Left lung (tissue), 10 donors: ENCODE results near the gene DDI2. TPM values are rescaled to one million over a fixed set of nuclear protein-coding genes. Genes with fewer than 3 reads are reported as not detected.

Experiments
- ATAC-seq: fragments of 200-7000 bp; cut with Tn5 transposase; one replicate; pipeline ENCODE4 v1.9.1; 2020; ENCODE audit warnings: moderate library complexity
- DNase-seq, 4 donors: peaks; one replicate each; pipeline ENCODE4 v3.0.0-alpha.2; 2013 to 2020
- H3K27ac ChIP-seq, 2 donors: fragments of 200-600 bp; sonication (generic) in 1 of 2; one replicate each; pipeline versions ENCODE4 v1.5.0 to v1.8.0; 2020 to 2021
- H3K27me3 ChIP-seq, 2 donors: fragments of 200-600 bp; sonication (generic) in 1 of 2; one replicate each; pipeline versions ENCODE4 v1.5.0 to v1.8.0; 2020 to 2021
- H3K36me3 ChIP-seq, 2 donors: fragments of 200-600 bp; sonication (generic) in 1 of 2; one replicate each; pipeline versions ENCODE4 v1.5.0 to v1.8.0; 2020 to 2021
- H3K4me1 ChIP-seq, 2 donors: fragments of 200-600 bp; one replicate each; pipeline ENCODE4 v1.8.0; 2021
- H3K4me3 ChIP-seq, 2 donors: fragments of 200-600 bp; sonication (generic) in 1 of 2; one replicate each; pipeline versions ENCODE4 v1.5.0 to v1.8.0; 2020 to 2021; ENCODE audit warnings: mild to moderate bottlenecking in 1 of 2
- H3K9me3 ChIP-seq, 2 donors: fragments of 200-600 bp; sonication (generic) in 1 of 2; one replicate each; pipeline versions ENCODE4 v1.5.0 to v1.8.0; 2020 to 2021
- intact Hi-C, 2 donors: fragments of 100-400 bp; cut with DNase I; formaldehyde crosslinking; loops; one replicate each; pipeline versions ENCODE4 v1.11.2 to v1.14.2; 2022
- polyA plus RNA-seq, 6 donors: library from polyadenylated mRNA; unstranded; fragments of 120-200 nt; gene quantifications; one replicate each; pipeline ENCODE4 v1.2.1, GENCODE V29; 2013; ENCODE audit not compliant: insufficient read length in 6 of 6
- total RNA-seq, 2 donors: library from RNA; stranded (reverse); fragmentation: NEBNext Ultra II Directional; extraction: Animal tissue kit (Norgen Biotek cat#: 25700); gene quantifications; one replicate each; pipeline ENCODE4 v1.2.1, GENCODE V29; 2021
- TF ChIP-seq, protein P1 (sequence below), 2 donors: fragments of 200-600 bp; sonication (generic) in 1 of 2; IDR thresholded peaks; one replicate each; pipeline versions ENCODE4 v1.5.0 to v1.8.0; 2021; ENCODE audit warnings: antibody characterized with exemption in 2 of 2
- donor health status: DM: no; HTN: yes; CAD: no.
- donor health status: DM: no; HTN: no; CAD: no.

The DDI2 gene
- total and polyA plus RNA-seq, 8 donors = 20.4 to 37.7 (median 22.6) TPM

DNA sequence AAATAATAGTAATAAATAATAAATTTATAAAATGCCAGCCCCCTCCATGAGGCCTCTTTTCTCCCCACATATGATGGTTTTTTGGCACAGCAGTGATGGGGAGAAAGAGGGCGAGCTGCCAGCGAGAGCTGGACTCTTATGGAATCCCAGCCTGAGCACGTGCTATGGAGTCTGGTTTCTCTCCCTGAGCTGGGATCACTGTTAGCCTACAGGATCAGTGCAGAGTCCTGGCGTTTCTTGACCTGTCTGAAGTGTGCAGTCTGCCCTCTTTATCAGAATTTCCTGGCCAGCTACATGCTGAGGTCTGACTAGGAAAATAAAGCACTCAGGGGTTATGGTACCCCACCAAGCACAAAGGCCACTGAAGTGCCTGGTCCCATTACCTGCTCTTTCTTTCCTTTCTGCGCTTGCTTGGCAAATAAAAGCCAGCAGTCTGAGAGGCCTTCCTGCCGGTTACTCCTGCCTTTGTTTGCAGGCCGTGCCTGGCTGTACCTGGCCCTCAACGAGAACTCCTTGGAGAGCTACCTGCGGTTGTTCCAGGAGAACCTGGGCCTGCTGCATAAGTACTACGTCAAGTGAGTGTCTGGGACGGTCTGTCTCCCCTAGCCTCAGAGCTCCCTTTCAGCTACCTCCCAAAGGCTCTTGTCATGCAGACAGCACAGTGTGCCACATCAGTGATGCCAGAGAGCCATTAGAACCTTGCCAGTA lies 100.3 kb downstream of the DDI2 start:
- Histone ChIP-seq H3K27ac (peak overlapping the region; percentile 30 to 42), H3K4me3 (no peak overlapping the region), H3K36me3 (peaks cover 0 to 68% of the 10 kb centered on the region in 2 donors), H3K27me3 (no peaks in the 10 kb centered on the region), H3K4me1 (peaks cover 3 to 8% of the 10 kb centered on the region in 2 donors), H3K9me3 (no peaks in the 10 kb centered on the region)
- ATAC-seq = peak; percentile 78
- intact Hi-C loops = no loop called here
- TF ChIP-seq, protein P1, sequence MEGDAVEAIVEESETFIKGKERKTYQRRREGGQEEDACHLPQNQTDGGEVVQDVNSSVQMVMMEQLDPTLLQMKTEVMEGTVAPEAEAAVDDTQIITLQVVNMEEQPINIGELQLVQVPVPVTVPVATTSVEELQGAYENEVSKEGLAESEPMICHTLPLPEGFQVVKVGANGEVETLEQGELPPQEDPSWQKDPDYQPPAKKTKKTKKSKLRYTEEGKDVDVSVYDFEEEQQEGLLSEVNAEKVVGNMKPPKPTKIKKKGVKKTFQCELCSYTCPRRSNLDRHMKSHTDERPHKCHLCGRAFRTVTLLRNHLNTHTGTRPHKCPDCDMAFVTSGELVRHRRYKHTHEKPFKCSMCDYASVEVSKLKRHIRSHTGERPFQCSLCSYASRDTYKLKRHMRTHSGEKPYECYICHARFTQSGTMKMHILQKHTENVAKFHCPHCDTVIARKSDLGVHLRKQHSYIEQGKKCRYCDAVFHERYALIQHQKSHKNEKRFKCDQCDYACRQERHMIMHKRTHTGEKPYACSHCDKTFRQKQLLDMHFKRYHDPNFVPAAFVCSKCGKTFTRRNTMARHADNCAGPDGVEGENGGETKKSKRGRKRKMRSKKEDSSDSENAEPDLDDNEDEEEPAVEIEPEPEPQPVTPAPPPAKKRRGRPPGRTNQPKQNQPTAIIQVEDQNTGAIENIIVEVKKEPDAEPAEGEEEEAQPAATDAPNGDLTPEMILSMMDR (IDR thresholded peaks at IDR 0.05) = no peak
- DNase-seq = peak in 1 of 4 donors; percentile 44

DNA sequence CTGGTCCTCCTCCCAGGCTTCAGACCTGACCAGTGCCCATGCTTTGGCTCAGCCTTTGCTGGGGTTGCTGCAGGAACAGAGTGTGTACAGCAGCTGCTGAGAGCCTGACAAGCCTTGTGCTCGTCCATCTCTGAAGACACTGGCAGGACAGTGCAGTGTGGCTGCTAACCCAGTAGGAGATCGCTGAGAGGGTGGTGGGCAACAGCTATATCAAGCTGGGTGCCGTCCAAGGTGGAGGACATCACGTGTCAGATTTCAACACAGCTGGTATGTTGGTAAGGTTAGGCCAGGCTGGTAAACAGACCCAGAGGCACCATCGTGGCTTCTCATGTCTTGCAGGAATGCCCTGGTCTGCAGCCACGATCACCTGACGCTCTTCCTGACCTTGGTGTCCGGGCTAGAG lies 100.9 kb downstream of the DDI2 start:
- H3K27ac ChIP-seq = peak overlapping the region in 1 of 2 donors; percentile 30
- no peak overlapping the region for H3K4me3 ChIP-seq
- H3K27me3 ChIP-seq = no peaks in the 10 kb centered on the region
- TF ChIP-seq, protein P1 (IDR thresholded peaks at IDR 0.05) = no peak
- DNase-seq = no peak
- H3K36me3 ChIP-seq = peaks cover 0 to 75% of the 10 kb centered on the region in 2 donors
- peak; percentile 8 for ATAC-seq
- no peaks in the 10 kb centered on the region for H3K9me3 ChIP-seq
- intact Hi-C loops = no loop called here
- H3K4me1 ChIP-seq = peaks cover 3 to 8% of the 10 kb centered on the region in 2 donors

Other genes with a start within 250 kb of the DDI2 start
- 100 to 1,000 TPM in 1 of 2 donors, 10 to 100 TPM in 1; 44.6 to 107 TPM for gene EFHD2, start 207.6 kb upstream of the DDI2 start, total RNA-seq
- gene EFHD2, start 207.6 kb upstream of the DDI2 start, polyA plus RNA-seq = 10 to 100 TPM; 11.9 to 23.3 (median 16.3) TPM
- gene CTRC, start 179.0 kb upstream of the DDI2 start, total RNA-seq = under 1 TPM in 1 of 2 donors, not detected in 1; 0.81 TPM
- under 1 TPM in 5 of 6 donors, not detected in 1; 0.07 to 0.33 (median 0.10) TPM for gene CTRC, start 179.0 kb upstream of the DDI2 start, polyA plus RNA-seq
- not detected for gene CELA2A, start 160.7 kb upstream of the DDI2 start, total RNA-seq
- under 1 TPM in 3 of 6 donors, not detected in 3; 0.34 to 0.53 (median 0.49) TPM for gene CELA2A, start 160.7 kb upstream of the DDI2 start, polyA plus RNA-seq
- under 1 TPM in 1 of 2 donors, not detected in 1; 0.63 TPM for gene CELA2B, start 141.4 kb upstream of the DDI2 start, total RNA-seq
- 1 to 10 TPM in 3 of 6 donors, under 1 TPM in 3; 0.66 to 1.7 (median 1.1) TPM for gene CELA2B, start 141.4 kb upstream of the DDI2 start, polyA plus RNA-seq
- gene CASP9, start 93.2 kb upstream of the DDI2 start, total RNA-seq = 10 to 100 TPM in 1 of 2 donors, 1 to 10 TPM in 1; 9.8 to 12.0 TPM
- gene CASP9, start 93.2 kb upstream of the DDI2 start, polyA plus RNA-seq = 10 to 100 TPM; 15.3 to 22.5 (median 19.6) TPM
- gene DNAJC16, start 90.6 kb upstream of the DDI2 start, total RNA-seq = 10 to 100 TPM; 24.3 to 26.3 TPM
- 10 to 100 TPM; 15.9 to 21.3 (median 18.7) TPM for gene DNAJC16, start 90.6 kb upstream of the DDI2 start, polyA plus RNA-seq
- gene AGMAT, start 32.4 kb upstream of the DDI2 start, total RNA-seq = 1 to 10 TPM in 1 of 2 donors, under 1 TPM in 1; 0.35 to 1.1 TPM
- gene AGMAT, start 32.4 kb upstream of the DDI2 start, polyA plus RNA-seq = 1 to 10 TPM in 1 of 6 donors, under 1 TPM in 5; 0.43 to 1.1 (median 0.72) TPM
- 10 to 100 TPM; 72.9 to 86.8 TPM for gene PLEKHM2, start 66.9 kb downstream of the DDI2 start, total RNA-seq
- gene PLEKHM2, start 66.9 kb downstream of the DDI2 start, polyA plus RNA-seq = 10 to 100 TPM; 51.5 to 64.3 (median 57.3) TPM
- 1 to 10 TPM; 1.4 to 2.6 TPM for gene SLC25A34, start 118.8 kb downstream of the DDI2 start, total RNA-seq
- 1 to 10 TPM; 3.4 to 6.2 (median 4.4) TPM for gene SLC25A34, start 118.8 kb downstream of the DDI2 start, polyA plus RNA-seq
- not detected for gene TMEM82, start 125.0 kb downstream of the DDI2 start, total RNA-seq
- under 1 TPM in 2 of 6 donors, not detected in 4; 0.14 to 0.15 TPM for gene TMEM82, start 125.0 kb downstream of the DDI2 start, polyA plus RNA-seq
- gene FBLIM1, start 141.3 kb downstream of the DDI2 start, total RNA-seq = 10 to 100 TPM; 52.3 to 57.1 TPM
- 10 to 100 TPM; 57.3 to 90.0 (median 76.3) TPM for gene FBLIM1, start 141.3 kb downstream of the DDI2 start, polyA plus RNA-seq
- 1 to 10 TPM; 1.2 TPM for gene UQCRHL, start 190.2 kb downstream of the DDI2 start, total RNA-seq
- gene UQCRHL, start 190.2 kb downstream of the DDI2 start, polyA plus RNA-seq = 1 to 10 TPM; 2.1 to 3.2 (median 2.5) TPM
- 10 to 100 TPM; 37.2 to 54.1 TPM for gene SPEN, start 230.2 kb downstream of the DDI2 start, total RNA-seq
- 10 to 100 TPM; 61.4 to 71.4 (median 64.6) TPM for gene SPEN, start 230.2 kb downstream of the DDI2 start, polyA plus RNA-seq